Epithelial cell of proximal tubule (primary cell): ENCODE results near the gene AHCYL1. TPM values are rescaled to one million over a fixed set of nuclear protein-coding genes. Genes with fewer than 3 reads are reported as not detected.
A peak's percentile ranks its signal among the peaks of the same experiment; 100 is the strongest.

ENCODE experiments used
- DNase-seq: peaks from one replicate; pipeline ENCODE4 v3.0.0-alpha.2; 2011; ENCODE audit warnings: low read depth
- H3K4me3 ChIP-seq: 2 replicates; pipeline ENCODE4 v1.5.1; 2011; ENCODE audit warnings: low read depth, mild to moderate bottlenecking, low read length
- total RNA-seq: library from RNA; depleted of rRNA; stranded (reverse); fragments of >200 nt; gene quantifications from 2 replicates; pipeline ENCODE4 v1.2.3, GENCODE V29; 2015
- TF ChIP-seq, protein P1 (sequence below): conservative IDR thresholded peaks from 2 replicates; pipeline ENCODE4 v1.5.1; 2012; ENCODE audit warnings: low read depth, mild to moderate bottlenecking, low read length

The AHCYL1 gene
- total RNA-seq, 1 donor from 2014 or later = 54.9 TPM

DNA sequence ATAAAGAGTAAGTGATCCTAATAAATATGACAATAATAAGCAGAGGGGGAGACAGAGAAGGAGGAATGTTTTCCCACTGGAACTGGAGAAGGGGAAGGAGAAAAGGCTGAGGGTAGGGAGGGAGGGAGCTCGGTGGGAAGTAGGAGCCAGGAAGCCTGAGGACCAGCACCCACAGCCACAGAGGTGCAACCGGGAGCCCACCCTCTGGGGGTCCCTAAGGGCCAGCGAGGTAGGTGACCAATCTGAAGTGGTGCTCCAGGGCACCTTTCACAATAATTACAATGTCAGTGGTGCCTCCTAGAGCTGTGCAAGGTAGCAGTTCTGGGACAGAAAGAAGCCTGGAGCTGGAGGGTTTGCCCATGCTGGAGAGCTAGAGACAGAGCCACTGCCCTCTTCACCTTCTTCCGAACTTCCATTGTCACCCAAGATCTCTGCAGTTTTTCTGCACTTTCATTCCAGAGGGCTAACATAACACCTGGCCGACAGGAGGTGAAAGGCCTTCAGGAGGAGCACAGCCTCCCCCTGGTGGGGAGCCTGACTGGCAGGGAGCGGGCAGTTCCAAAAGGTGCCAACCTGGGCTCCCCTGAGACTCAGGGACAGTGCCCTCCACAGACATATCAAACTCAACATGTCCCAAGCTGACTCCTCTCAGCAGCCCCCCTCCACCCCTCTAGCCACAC is 4.1 kb upstream of the AHCYL1 start:
- no peak for DNase-seq
- TF ChIP-seq, protein P1, sequence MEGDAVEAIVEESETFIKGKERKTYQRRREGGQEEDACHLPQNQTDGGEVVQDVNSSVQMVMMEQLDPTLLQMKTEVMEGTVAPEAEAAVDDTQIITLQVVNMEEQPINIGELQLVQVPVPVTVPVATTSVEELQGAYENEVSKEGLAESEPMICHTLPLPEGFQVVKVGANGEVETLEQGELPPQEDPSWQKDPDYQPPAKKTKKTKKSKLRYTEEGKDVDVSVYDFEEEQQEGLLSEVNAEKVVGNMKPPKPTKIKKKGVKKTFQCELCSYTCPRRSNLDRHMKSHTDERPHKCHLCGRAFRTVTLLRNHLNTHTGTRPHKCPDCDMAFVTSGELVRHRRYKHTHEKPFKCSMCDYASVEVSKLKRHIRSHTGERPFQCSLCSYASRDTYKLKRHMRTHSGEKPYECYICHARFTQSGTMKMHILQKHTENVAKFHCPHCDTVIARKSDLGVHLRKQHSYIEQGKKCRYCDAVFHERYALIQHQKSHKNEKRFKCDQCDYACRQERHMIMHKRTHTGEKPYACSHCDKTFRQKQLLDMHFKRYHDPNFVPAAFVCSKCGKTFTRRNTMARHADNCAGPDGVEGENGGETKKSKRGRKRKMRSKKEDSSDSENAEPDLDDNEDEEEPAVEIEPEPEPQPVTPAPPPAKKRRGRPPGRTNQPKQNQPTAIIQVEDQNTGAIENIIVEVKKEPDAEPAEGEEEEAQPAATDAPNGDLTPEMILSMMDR = peak; percentile 91
- no peak overlapping the region for H3K4me3 ChIP-seq

DNA sequence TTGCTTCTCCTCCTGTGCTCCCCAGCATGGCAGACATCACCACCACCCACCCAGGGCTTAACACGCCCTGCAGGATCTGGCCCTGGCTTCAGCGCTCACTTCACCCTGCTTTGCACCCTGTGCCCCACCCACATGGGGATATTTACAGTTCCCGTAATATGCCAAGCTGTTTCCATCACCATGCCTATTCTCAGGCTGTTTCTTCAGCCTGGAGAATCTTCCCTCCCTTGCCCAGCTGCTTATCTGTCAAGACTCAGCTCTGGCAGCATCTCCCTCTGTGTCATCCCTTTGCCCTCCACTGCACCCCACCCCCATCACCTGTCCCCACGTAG is 3.6 kb upstream of the AHCYL1 start:
- TF ChIP-seq, protein P1 = no peak
- H3K4me3 ChIP-seq = no peak overlapping the region
- no peak for DNase-seq

DNA sequence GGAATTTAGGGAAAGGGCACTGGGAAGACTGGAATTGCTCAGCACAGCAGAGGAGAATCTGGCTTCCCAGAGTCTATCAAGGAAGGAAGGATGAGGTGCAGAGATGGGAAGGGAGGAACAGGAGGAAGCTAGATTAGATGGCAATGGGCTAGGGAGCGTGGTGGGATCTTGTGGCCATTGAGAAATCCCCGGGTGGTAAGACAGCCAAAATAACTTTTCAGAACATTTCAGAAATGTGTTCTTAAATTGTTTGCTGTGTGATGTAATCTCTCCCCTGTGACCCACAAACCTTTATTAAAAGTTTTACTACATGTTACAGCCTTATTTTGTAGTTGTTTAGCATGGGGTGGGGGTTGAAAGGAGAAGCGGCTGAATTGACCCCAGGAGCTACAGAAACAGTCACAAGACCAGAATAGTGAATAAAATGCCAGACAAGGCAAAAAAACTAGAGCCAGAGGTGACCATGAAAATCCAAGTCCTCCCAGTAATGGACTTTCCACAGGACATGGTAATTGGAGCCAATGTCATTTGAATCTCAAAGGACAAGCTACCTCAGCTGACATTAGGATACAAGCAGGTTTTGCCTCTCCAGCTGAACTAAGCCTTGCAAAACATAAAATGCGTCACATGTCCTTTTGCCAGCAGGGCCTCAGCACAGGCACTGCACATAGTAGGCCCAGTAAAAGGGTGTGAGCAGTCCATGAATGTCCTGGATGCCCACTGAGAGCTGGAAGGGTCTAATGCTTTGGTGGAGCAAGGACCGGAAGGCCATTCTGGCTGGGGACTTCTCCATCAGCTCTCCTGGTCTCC is 980 bp upstream of the AHCYL1 start:
- H3K4me3 ChIP-seq = no peak overlapping the region
- TF ChIP-seq, protein P1 = no peak
- no peak for DNase-seq

DNA sequence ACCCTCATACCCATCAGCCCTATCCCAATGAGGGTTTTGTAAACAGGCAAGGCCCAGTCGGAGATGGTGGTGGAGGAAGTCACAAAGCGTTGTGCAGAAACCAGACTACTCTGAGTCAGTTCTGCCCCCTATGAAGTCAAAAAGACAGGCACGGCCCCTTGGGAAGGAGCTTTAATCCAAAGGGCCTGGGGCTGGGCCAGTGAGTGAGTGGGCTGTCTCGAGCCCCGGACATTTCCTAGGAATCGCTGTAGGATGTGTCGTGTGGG is 442 bp upstream of the AHCYL1 start:
- TF ChIP-seq, protein P1 = no peak
- no peak overlapping the region for H3K4me3 ChIP-seq
- DNase-seq = no peak

DNA sequence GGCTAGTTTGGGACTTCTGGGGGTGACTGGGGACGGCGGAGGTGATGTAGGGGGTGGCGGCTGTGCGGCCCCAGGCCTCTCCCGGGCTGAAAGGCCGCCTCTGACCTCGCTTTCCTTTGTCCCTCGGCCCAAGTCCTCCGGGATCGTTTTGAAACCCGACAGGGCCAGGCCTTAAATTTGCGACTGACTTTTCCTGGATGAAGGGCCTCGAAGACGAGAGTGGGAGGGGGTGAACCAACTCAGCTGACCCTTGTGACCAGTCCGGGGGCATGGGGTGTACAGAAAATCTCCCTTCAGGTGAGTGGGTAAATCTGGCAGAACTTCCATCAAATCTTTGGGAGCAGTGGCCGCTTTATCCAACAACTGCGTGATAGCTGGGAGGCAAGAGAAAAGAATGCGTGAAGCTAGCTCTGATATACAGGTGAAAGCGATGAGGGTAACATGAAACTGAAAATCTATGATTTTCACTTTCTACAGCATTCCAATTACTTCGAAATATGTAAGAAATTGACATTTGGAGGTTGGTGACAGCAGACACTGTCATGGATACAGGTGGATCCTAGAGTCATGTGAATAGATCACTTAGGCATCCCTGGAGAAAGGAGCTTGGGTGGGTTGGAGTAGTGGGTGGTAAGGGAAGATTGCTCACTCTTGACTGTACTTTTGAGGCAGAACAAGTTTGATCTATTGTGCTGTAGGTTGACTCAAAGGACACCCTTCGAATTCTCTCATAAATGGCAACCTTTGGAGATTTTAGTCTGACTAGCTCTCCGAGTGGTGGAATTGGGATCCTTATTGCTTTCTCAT is 885 bp downstream of the AHCYL1 start:
- TF ChIP-seq, protein P1 = no peak
- H3K4me3 ChIP-seq = peak overlapping the region; percentile 82
- no peak for DNase-seq

DNA sequence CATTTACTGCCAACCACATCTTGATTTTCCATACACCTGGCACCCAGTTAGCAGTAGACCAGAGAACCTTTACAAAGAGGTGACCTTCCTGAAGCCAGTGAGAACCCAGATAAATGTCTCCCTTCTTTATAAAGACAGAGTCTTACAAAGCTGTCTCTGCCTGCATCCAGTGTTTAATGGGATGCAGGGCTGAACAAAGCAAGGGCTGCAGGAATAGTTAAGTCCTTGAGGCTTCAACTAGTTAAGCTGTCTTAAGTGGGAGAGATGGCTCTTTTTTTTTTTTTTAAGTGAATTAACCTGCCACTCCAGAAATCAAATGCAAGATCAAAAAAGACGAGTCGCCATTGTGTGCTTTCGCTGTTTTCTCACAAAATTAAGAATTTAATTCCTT is 1.5 kb downstream of the AHCYL1 start:
- TF ChIP-seq, protein P1 = no peak
- H3K4me3 ChIP-seq = peak overlapping the region; percentile 82
- no peak for DNase-seq
